GM18519 (cell line): ENCODE results near the gene MMD2.
"Not testable (repeated sequence)": the region's sequence is repeated elsewhere in the genome, so short reads cannot be mapped to it uniquely, and the experiment has no call there.

Source experiments
- ATAC-seq: cut with Tn5 transposase; IDR thresholded peaks from one replicate; pipeline ENCODE4 v1.9.1; 2021; ENCODE audit warnings: mild to moderate bottlenecking, moderate library complexity; ENCODE audit not compliant: unreplicated experiment, low FRiP score

The MMD2 gene, protein sequence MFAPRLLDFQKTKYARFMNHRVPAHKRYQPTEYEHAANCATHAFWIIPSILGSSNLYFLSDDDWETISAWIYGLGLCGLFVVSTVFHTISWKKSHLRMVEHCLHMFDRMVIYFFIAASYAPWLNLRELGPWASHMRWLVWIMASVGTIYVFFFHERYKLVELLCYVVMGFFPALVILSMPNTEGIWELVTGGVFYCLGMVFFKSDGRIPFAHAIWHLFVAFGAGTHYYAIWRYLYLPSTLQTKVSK

DNA sequence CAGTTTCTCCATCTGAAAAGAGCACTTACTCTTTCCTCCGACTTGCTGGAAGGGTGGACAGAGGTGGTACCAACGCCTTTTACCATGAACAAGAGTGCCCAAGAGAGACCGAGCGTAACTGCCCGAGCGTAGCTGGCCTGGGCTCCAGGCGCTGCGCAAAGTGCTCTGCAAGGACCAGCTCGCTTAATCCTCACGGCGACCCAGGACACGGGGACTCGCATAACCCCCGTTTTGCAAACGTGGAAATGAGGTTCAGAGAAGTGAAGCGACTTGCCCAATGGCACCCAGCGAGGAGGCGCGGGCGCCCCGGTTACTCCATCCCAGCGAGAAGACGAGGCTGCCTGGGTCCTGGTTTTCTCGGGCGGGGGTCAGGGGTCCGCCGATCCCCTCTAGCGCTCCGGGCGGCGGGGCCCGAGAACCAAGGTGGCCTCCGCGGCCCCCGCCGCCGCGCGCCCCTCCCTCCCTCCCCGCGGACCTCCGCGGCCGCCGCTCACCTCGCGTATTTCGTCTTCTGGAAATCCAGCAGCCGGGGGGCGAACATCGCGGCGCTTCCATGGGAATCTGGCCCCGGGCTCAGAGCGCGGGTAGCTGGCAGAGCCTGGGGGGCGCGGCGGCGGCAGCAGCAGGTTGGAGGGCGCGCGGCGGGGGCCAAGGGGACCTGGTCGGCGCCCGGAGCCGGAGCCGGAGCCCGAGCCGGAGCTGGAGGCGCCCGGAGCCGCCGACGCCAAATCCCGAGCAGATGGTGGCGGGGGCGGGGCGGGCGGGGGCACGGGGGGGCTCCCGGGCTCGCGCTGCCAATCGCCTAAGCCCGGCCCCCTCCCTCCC is at the start of gene MMD2:
MMD2 (minus strand) TSS at position 711 of the 825 bp plus-strand sequence; CDS start at position 541, 170 bp downstream.
- no peak for ATAC-seq

GRCh38 chr7:5005066-5005465 is 46.1 kb upstream of the MMD2 start:
- ATAC-seq, result no peak

DNA sequence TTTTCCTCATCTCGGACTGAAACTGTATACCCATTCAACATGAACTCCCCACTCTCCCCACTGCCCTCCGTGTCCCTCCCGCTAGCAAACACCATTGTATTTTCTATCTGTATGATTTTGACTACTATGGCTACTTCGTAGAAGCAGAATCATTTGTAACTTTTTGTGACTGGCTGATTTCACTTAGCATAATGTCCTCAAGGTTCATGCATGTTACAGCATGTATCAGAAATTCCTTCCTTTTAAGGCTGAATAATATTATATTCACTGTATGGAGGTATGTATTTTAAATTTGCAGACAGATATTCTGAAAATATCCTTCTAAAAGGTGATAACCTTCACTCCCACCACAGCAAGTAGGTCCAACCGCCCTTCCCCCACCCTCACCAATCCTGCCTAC is 42.9 kb upstream of the MMD2 start:
- no peak for ATAC-seq

DNA sequence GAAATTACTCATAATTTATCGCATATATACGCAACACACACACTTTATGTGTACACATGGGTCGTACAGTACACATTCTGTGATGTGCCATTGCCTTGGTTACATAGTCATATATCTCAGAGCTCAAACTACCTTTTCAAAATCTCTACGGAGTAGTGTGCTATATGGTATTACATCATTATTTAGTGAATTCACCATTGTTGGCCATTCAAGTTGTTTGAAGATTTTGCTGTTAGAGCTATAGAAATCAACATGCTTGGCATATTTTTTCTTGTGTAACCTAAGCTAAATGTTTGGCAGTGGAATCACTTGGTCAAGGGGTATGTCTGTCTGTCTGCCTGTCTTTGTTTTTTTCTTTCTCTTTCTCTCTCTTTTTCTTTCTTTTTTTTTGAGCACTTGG is 42.0 kb upstream of the MMD2 start:
- ATAC-seq, result no peak

DNA sequence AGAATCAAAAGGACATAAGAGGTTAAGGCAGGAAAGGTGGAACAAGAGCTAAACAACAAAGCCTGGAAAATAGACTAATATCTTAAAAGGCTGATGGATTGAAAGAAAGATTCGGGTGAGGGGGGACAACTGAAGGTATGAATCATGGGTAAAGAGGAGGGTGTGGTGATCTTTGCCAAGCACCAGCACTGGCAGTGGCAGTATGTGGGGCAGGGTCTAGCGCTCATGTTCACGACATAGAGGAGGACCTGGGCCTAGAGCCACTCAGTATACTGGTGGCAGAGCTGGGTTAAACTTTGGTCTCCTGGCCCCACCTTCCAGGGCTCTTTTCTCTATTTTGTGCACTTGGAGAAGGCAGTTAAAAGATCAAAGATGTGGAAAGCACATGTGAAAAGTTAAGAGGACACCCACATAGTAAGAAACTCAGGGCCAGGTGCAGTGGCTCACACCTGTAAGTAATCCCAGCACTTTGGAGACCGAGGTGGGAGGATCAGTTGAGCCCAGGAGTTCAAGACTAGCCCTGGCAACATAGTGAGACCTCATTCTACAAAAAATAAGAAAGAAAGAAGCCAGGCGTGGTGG is 40.5 kb upstream of the MMD2 start:
- no peak for ATAC-seq

DNA sequence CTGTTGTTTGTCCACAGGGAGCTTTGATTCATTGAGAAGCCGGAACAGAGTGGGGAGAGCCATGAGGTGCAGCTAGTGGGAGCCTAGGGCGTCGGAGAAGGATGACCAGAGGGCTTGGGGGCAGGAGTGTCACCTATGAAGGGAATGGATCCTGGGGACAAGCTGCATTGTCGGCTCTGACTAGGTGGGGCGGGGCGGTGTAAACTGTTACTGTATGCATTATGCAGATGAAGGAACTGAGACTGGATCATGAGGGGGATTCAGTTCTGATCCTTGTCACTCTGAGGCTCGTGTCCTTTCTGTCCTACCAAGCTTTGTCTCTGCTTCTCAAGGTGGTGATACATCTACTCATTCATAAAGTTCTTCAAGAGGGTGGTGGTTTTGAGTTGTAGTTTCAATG is 39.9 kb upstream of the MMD2 start:
- no peak for ATAC-seq

DNA sequence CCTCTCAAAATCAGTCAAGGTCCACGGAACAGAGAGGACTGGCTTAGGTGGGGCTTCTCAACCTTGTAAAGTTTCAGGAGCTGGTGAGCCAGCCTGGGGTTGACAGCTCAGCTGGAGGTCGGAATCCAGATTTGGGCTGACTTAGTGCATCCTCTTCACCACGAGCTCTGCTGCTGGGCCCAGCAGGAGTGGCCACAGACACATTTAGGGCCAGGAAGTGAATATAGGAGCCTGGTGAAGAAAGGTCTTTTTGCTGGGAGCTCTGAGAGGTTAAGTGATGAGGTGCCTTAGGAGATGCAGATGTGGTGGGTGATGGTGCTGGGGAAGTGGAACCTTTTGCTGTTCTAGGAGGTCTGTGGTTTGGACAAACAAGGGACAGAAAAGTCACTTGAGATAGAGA is 39.3 kb upstream of the MMD2 start:
- no peak for ATAC-seq

DNA sequence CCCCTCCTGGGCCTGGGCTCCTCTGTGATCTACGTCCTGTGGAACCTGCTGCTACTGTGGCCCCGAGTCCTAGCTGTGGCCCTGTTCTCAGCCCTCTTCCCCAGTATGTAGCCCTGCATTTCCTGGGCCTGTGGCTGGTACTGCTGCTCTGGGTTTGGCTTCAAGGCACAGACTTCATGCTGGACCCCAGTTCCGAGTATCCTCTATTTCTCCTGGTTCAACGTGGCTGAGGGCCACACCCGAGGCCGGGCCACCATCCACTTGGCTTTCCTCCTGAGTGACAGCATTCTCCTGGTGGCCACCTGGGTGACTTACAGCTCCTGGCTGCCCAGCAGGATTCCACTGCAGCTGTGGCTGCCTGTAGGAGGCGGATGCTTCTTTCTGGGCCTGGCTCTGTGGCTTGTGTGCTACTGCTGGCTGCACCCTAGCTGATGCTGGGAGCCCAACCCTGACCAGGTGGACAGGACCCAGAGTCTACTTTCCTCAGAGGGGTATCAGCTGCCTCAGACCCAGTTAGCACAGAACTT is 37.8 kb upstream of the MMD2 start:
- ATAC-seq, result no peak

DNA sequence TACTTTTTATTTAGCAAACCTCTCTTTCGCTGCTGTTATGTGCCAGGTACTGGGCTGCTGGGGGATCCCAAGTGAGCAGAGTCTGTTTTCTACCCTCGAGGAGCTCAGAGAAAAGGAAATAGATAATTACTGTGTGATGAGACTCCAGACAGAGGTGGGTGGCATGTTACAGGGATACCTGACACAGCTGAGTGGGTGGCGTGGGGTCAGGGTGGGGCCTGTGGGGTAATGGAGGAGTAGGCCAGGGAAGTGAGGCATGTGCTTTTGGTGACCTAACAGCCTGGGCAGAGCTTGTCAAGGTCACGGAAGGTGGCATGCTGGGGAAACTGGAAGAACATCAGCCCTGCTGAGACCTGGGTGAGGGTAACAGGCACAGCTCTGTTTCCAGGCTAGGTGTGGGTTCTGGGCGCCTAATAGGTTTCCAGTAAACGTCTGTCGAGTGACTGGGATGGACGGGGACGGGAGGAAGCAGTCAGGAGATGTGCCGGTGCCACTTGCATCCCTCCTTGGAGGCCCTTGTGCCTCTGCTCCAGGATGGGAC is 36.5 kb upstream of the MMD2 start:
- no peak for ATAC-seq

DNA sequence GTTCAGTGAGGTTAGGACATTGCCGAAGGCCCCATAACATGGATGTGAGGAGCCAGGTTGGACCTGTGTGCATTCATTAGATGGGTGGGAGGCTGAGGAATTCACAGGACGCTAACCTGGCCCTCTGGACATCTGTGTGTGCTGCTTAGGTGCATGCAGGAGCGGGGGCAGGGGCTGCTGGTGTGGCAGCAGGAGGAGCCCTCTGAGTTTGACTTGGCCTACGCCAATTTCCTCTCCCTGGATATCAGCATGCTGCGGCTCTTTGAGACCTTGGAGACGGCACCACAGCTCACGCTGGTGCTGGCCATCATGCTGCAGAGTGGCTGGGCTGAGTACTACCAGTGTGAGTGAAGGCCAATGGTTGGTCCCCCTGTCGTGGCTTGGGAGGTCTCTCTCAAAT is 34.5 kb upstream of the MMD2 start:
- ATAC-seq, result no peak

DNA sequence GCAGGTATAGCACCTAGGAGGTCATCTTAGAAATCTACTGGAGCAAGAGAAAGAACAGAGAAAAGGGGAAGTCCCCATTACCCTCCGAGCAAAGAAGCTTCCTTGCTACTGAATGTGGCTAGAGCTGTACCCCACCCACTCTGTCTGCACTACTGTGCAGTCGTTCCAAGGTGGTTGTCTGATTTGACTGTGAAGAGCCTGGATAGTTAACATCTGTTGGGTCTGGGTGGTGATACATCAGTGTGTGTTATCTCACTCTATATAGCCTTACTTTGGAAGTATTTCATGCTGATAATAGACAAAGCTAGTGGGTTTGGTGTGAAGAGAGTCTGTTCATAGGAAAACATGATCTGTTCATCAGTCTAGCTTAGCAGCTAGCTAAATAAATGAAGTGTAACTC is 23.8 kb upstream of the MMD2 start:
- ATAC-seq, result peak; percentile 58

GRCh38 chr7:4981295-4981890 is 22.4 kb upstream of the MMD2 start:
- not testable (repeated sequence) for ATAC-seq

DNA sequence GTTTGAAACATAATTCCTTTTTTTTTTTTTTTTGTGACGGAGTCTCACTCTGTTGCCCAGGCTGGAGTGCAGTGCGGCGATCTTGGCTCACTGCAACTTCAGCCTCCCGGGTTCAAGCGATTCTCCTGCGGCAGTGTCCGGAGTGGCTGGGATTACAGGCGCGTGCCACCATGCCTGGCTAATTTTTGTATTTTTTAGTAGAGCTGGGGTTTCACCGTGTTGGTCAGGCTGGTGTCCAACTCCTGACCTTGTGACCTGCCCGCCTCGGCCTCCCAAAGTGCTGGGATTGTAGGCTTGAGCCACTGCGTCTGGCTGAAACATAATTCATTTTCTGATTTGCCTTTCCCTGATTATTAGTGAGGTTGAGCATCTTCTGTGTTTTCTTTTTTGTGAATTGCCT is 16.6 kb upstream of the MMD2 start:
- not testable (repeated sequence) for ATAC-seq

GRCh38 chr7:4973728-4974198 is 14.8 kb upstream of the MMD2 start:
- peak; percentile 93 for ATAC-seq

- ATAC-seq, result not testable (repeated sequence)
Measured at GRCh38 chr7:4972446-4972845, 13.5 kb upstream of the MMD2 start.

DNA sequence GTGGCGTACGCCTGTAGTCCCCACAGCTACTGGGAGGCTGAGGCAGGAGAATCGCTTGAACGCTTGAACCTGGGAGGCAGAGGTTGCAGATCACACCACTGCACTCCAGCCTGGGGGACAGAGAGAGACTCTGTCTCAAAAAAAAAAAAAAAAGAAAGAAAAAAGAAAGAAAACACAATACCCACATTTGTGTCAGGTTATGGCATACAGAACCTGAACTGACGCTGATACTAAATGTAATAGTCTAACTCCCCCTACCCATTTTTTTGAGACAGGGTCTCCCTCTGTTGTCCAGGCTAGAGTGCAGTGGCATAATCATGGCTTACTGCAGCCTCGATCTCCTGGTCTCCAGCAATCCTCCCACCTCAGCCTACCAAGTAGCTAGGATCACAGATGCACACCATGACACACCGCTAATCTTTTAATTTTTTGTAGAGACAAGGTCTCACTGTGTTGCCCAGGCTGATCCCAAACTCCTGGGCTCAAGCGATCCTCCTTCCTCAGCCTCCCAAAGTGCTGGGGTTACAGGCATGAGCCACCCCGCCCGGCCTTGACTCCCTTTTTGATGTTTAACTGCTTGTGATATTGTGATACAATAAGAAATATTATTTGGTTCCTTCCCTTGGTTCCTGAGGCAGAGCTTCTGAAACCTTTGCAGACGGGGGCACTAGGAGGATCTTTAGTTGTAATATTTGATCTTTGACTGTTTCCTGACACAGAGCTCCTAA is 6.5 kb upstream of the MMD2 start:
- ATAC-seq, result no peak

- no peak for ATAC-seq
Measured at GRCh38 chr7:4964506-4964905, 5.5 kb upstream of the MMD2 start.

GRCh38 chr7:4962872-4963775 is 4.1 kb upstream of the MMD2 start:
- ATAC-seq, result no peak

DNA sequence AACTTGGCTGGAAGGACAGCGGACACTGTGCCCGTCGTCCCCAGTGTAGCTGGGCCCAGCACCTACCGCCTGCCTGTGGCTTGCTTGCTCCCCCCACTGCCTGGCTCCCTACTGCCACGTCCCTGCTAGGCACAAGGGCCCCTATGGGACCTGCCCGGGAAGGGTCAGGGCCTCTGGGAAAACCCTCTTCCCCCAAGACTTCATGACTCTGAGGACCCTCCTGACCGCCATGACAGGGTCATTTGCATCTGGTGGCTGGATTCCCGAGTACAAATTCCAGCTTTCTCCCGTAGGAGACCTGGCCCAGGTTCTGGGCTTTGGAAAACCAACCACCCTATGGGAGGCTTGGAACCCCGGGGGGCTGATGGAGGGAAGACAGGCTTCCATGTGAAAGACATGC is 1.4 kb upstream of the MMD2 start:
- ATAC-seq, result no peak
